ENCODE results near the gene ANOS1.

The ANOS1 gene

GRCh38 chrX:8717354-8717753 lies 14.6 kb downstream of the ANOS1 start:
- DNase-seq (ENCODE audit: low spot score), result no peak

- DNase-seq (ENCODE audit: low spot score), result no peak
These were observed 17.8 kb downstream of the ANOS1 start for GRCh38 chrX:8714164-8714563.

- peak; percentile 2 for DNase-seq (ENCODE audit: low spot score)
These were observed 20.5 kb downstream of the ANOS1 start for GRCh38 chrX:8711401-8711800.

GRCh38 chrX:8704184-8704583 lies 27.8 kb downstream of the ANOS1 start:
- no peak for DNase-seq (ENCODE audit: low spot score)

GRCh38 chrX:8692871-8693270 lies 39.1 kb downstream of the ANOS1 start:
- DNase-seq (ENCODE audit: low spot score), result no peak

GRCh38 chrX:8689473-8689872 lies 42.5 kb downstream of the ANOS1 start:
- DNase-seq (ENCODE audit: low spot score), result no peak

GRCh38 chrX:8688776-8689175 lies 43.2 kb downstream of the ANOS1 start:
- no peak for DNase-seq (ENCODE audit: low spot score)

- no peak for DNase-seq (ENCODE audit: low spot score)
These were observed 47.6 kb downstream of the ANOS1 start for GRCh38 chrX:8684201-8684965.

- DNase-seq (ENCODE audit: low spot score), result no peak
These were observed 48.2 kb downstream of the ANOS1 start for GRCh38 chrX:8683687-8684086.

- no peak for DNase-seq (ENCODE audit: low spot score)
These were observed 52.4 kb downstream of the ANOS1 start for GRCh38 chrX:8679550-8679949.

GRCh38 chrX:8675006-8675630 lies 56.8 kb downstream of the ANOS1 start:
- DNase-seq (ENCODE audit: low spot score), result no peak

GRCh38 chrX:8673201-8673600 lies 58.7 kb downstream of the ANOS1 start:
- no peak for DNase-seq (ENCODE audit: low spot score)

GRCh38 chrX:8672176-8672575 lies 59.8 kb downstream of the ANOS1 start:
- no peak for DNase-seq (ENCODE audit: low spot score)

GRCh38 chrX:8668813-8669212 lies 63.1 kb downstream of the ANOS1 start:
- no peak for DNase-seq (ENCODE audit: low spot score)

- no peak for DNase-seq (ENCODE audit: low spot score)
These were observed 68.6 kb downstream of the ANOS1 start for GRCh38 chrX:8663325-8663724.

- DNase-seq (ENCODE audit: low spot score), result no peak
These were observed 74.1 kb downstream of the ANOS1 start for GRCh38 chrX:8657883-8658282.

- no peak for DNase-seq (ENCODE audit: low spot score)
These were observed 78.0 kb downstream of the ANOS1 start for GRCh38 chrX:8653956-8654355.

GRCh38 chrX:8649969-8650368 lies 82.0 kb downstream of the ANOS1 start:
- no peak for DNase-seq (ENCODE audit: low spot score)

- DNase-seq (ENCODE audit: low spot score), result no peak
These were observed 84.8 kb downstream of the ANOS1 start for GRCh38 chrX:8647176-8647575.

GRCh38 chrX:8639949-8640475 lies 91.9 kb downstream of the ANOS1 start:
- no peak for DNase-seq (ENCODE audit: low spot score)

- DNase-seq (ENCODE audit: low spot score), result no peak
These were observed 95.4 kb downstream of the ANOS1 start for GRCh38 chrX:8636497-8636896.

- no peak for DNase-seq (ENCODE audit: low spot score)
These were observed 96.1 kb downstream of the ANOS1 start for GRCh38 chrX:8635812-8636211.

GRCh38 chrX:8632924-8633323 lies 99.0 kb downstream of the ANOS1 start:
- DNase-seq (ENCODE audit: low spot score), result no peak

GRCh38 chrX:8629871-8630270 lies 102.1 kb downstream of the ANOS1 start:
- DNase-seq (ENCODE audit: low spot score), result no peak
